ENCODE data around the gene ALDH1A2.
A peak's percentile ranks its signal among the peaks of the same experiment; 100 is the strongest.
"Not testable (repeated sequence)": the region's sequence is repeated elsewhere in the genome, so short reads cannot be mapped to it uniquely, and the experiment has no call there.

The ALDH1A2 gene

GRCh38 chr15:58045376-58045775, 20.1 kb downstream of the ALDH1A2 start:
- not testable (repeated sequence) for DNase-seq (ENCODE audit: extremely low spot score, insufficient read length, low read depth); FAIRE-seq

- DNase-seq (ENCODE audit: extremely low spot score, insufficient read length, low read depth) (no peak), FAIRE-seq (no peak)
Observed at GRCh38 chr15:58044551-58044950, 21.0 kb downstream of the ALDH1A2 start.

GRCh38 chr15:58043192-58043903, 22.2 kb downstream of the ALDH1A2 start:
- FAIRE-seq (peak; percentile 73), DNase-seq (ENCODE audit: extremely low spot score, insufficient read length, low read depth) (no peak)

- DNase-seq (ENCODE audit: extremely low spot score, insufficient read length, low read depth) (no peak), FAIRE-seq (no peak)
Observed at GRCh38 chr15:58042006-58042405, 23.5 kb downstream of the ALDH1A2 start.

- DNase-seq (ENCODE audit: extremely low spot score, insufficient read length, low read depth) (no peak), FAIRE-seq (no peak)
Observed at GRCh38 chr15:58040150-58040549, 25.4 kb downstream of the ALDH1A2 start.

GRCh38 chr15:58039079-58040035, 26.2 kb downstream of the ALDH1A2 start:
- no peak for FAIRE-seq
- no peak for DNase-seq (ENCODE audit: extremely low spot score, insufficient read length, low read depth)

DNA sequence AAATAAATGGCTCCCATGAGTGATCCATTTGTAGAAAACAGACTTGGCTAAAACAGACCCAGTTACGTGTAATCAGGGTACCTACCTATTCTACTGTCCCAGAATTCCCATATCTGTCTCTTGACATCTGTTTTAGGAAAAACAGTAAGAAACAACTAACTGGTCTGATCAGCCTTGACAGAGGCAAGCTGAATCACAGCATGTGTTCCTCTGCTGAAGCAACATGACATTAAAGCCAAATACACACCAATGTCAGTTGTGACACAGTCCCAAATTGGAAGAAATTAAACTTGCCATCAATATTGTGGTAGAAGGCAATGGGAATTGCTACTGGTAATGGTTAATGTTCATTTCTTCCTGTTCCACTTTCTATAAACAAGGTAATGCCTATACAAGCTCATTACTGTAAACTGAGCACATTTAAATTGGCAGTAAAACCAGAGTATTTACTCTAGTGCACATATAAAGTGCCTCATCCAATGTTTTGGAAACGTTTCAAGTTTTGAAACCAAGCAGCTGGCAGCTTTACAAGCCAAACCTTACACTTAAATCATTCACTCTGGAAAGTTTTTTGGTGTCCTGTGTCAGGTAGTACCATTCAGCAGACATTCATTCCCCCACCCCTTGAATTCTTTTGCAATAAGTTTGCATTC, 27.0 kb downstream of the ALDH1A2 start:
- DNase-seq (ENCODE audit: extremely low spot score, insufficient read length, low read depth) = no peak
- FAIRE-seq = no peak

- no peak for FAIRE-seq
- no peak for DNase-seq (ENCODE audit: extremely low spot score, insufficient read length, low read depth)
Observed at GRCh38 chr15:58037723-58038301, 27.7 kb downstream of the ALDH1A2 start.

DNA sequence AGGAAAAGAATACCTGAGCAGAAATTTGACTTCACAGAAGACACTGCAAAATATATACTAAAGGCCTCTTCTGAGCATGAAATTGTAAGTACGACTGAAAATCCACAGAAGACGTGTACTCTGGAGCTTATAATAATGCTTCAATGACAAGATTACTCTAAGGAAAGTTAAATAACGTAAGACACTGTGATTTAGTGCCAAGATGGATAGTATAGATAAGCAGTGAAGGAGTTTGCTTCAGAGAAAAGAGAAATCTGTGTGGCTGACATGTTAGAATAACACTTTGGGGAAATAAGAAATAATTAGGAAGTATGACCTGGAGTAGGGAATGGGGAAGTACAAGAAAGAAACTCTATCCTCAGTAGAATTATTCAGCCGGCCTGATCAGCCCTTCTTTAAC, 28.9 kb downstream of the ALDH1A2 start:
- DNase-seq (ENCODE audit: extremely low spot score, insufficient read length, low read depth) = no peak
- no peak for FAIRE-seq

DNA sequence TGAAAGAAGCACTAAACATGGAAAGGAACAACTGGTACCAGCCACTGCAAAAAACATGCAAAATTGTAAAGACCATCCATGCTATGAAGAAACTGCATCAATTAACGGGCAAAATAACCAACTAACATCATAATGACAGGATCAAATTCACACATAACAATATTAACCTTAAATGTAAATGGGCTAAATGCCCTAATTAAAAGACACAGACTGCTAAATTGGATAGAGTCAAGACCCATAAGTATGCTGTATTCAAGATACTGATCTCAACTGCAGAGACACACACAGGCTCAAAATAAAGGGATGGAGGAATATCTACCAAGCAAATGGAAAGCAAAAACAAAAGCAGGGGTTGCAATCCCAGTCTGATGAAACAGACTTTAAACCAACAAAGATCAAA, 37.1 kb downstream of the ALDH1A2 start:
- FAIRE-seq; DNase-seq (ENCODE audit: extremely low spot score, insufficient read length, low read depth): not testable (repeated sequence)

- no peak for DNase-seq (ENCODE audit: extremely low spot score, insufficient read length, low read depth)
- FAIRE-seq = no peak
Observed at GRCh38 chr15:58026552-58026951, 39.0 kb downstream of the ALDH1A2 start.

GRCh38 chr15:58026051-58026450, 39.5 kb downstream of the ALDH1A2 start:
- FAIRE-seq (no peak), DNase-seq (ENCODE audit: extremely low spot score, insufficient read length, low read depth) (no peak)

- FAIRE-seq = no peak
Observed at GRCh38 chr15:58021332-58022230, 43.9 kb downstream of the ALDH1A2 start.

GRCh38 chr15:58019503-58020376, 45.8 kb downstream of the ALDH1A2 start:
- no peak for FAIRE-seq

More at GRCh38 chr15:58021332-58022230, 43.9 kb downstream of the ALDH1A2 start:
- no peak for DNase-seq (ENCODE audit: extremely low spot score, insufficient read length, low read depth)

DNA sequence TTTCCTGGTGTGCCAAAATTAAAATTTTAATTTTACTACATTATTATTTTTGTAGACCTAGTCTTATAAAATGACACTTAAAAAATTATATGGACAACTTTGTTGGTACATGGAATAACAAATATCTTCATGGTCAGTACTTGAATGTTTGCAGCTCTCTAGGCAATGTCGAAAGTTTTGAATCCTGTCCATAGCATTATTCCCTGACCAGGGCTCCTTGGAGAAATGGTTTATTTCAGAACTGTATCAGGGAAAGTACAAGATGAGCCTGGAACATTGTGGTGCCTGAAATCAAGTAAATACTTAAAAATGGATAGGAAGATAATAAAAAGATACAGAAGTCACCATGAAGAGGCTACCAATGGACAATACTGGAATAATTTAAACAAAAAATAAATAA, 47.6 kb downstream of the ALDH1A2 start:
- FAIRE-seq (no peak), DNase-seq (ENCODE audit: extremely low spot score, insufficient read length, low read depth) (no peak)

More at GRCh38 chr15:58019503-58020376, 45.8 kb downstream of the ALDH1A2 start:
- no peak for DNase-seq (ENCODE audit: extremely low spot score, insufficient read length, low read depth)

DNA sequence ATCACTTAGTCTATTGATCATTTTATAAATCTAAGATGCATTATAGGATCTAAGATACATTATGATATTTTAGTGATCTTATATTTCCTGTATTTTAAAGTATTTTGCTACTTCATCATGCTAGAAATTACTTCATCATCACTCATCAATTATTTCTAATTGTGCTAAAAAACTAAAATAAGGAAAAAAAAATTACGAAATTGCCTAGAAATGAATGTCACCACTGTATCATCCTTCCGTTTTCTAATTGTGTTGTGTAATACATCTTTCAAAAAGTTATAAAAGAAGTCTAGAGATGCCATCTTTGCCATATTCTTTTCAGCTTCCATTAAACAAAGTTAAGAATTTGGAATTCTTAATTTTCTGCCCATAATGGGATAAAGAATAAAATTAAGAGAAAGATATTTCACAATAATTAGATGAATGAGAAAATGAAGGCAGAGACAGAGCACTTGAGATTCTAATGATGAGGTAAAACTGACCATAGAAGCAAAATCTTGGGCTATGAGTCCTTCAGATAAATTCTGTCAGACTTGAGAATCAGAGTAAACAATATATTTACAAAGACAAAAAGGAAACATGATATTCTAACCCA, 48.8 kb downstream of the ALDH1A2 start:
- FAIRE-seq (no peak), DNase-seq (ENCODE audit: extremely low spot score, insufficient read length, low read depth) (no peak)

DNA sequence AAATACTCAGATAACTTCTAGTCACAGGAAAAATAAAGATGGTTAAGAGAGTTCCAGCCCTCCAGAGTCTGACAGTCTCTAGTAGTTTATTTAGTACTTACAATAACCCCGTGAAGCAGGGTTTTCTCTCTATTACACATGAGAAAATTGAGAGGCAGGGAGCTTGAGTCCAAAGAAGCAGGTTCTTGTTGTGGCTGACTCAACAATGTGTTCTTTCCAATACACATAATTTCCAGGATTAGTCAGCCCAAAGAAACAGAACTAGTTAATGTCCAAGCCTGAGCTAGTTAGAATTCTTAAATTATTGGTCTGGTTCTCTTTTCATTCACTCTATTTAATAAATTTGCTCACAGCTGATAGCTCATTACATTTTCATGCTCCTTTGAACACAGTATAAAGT, 49.9 kb downstream of the ALDH1A2 start:
- DNase-seq (ENCODE audit: extremely low spot score, insufficient read length, low read depth) = no peak
- no peak for FAIRE-seq

GRCh38 chr15:58014470-58014869, 51.0 kb downstream of the ALDH1A2 start:
- DNase-seq (ENCODE audit: extremely low spot score, insufficient read length, low read depth) = no peak
- no peak for FAIRE-seq

All from GM18507 (cell line).